Heart right ventricle (tissue), 16 donors: ENCODE results near the gene ENO3. TPM values are rescaled to one million over a fixed set of nuclear protein-coding genes. Genes with fewer than 3 reads are reported as not detected.

ENCODE experiments used
- ATAC-seq, 8 donors: fragments of 200-7000 bp; cut with Tn5 transposase; one replicate each; pipeline ENCODE4 v1.9.1; 2020; ENCODE audit warnings: mild to moderate bottlenecking in 8 of 8, moderate library complexity in 8 of 8, moderate number of reproducible peaks in 1 of 8
- DNase-seq, 2 donors: peaks; one replicate each; pipeline ENCODE4 v3.0.0-alpha.2; 2020
- H3K27ac ChIP-seq, 10 donors: fragments of 200-600 bp; sonication (generic) in 2 of 10; one replicate each; pipeline versions ENCODE4 v1.5.0 to v1.8.0; 2020 to 2022; ENCODE audit warnings: mild to moderate bottlenecking in 3 of 10
- H3K27me3 ChIP-seq, 7 donors: fragments of 200-600 bp; one replicate each; pipeline ENCODE4 v1.8.0; 2021 to 2022; ENCODE audit warnings: mild to moderate bottlenecking in 2 of 7
- H3K36me3 ChIP-seq, 9 donors: fragments of 200-600 bp; sonication (generic) in 1 of 9; one replicate each; pipeline versions ENCODE4 v1.5.0 to v1.8.0; 2020 to 2022; ENCODE audit warnings: mild to moderate bottlenecking in 2 of 9
- H3K4me1 ChIP-seq, 9 donors: fragments of 200-600 bp; sonication (generic) in 1 of 9; one replicate each; pipeline versions ENCODE4 v1.5.0 to v1.8.0; 2020 to 2022; ENCODE audit warnings: mild to moderate bottlenecking in 4 of 9
- H3K4me3 ChIP-seq, 10 donors: fragments of 200-600 bp; sonication (generic) in 2 of 10; one replicate each; pipeline versions ENCODE4 v1.5.0 to v1.8.0; 2020 to 2022; ENCODE audit warnings: mild to moderate bottlenecking in 7 of 10, moderate library complexity in 2 of 10
- H3K9me3 ChIP-seq, 11 donors: fragments of 200-600 bp in 10 of 11; sonication (generic) in 2 of 11; one replicate each; pipeline versions ENCODE4 v1.5.0 to v1.8.0; 2013 to 2022; ENCODE audit warnings: mild to moderate bottlenecking in 2 of 11, control low read depth in 1 of 11, moderate library complexity in 1 of 11
- CTCF ChIP-seq, 9 donors: fragments of 200-600 bp; sonication (generic) in 2 of 9; IDR thresholded peaks; one replicate each; pipeline versions ENCODE4 v1.5.0 to v1.8.0; 2021 to 2022; ENCODE audit warnings: antibody characterized with exemption in 9 of 9, mild to moderate bottlenecking in 5 of 9, moderate library complexity in 1 of 9
- WGBS, 2 donors: extraction: QIAGEN DNeasy Blood & Tissue Kit; methylation state at CpG; one replicate each; pipeline ENCODE4 v1.1.7; 2013; ENCODE audit warnings: inconsistent platforms in 1 of 2; 5-methylcytosine and 5-hydroxymethylcytosine counted together
- intact Hi-C, 10 donors: fragments of 100-400 bp; cut with DNase I; formaldehyde crosslinking; loops; one replicate each; pipeline versions ENCODE4 v1.11.1 to v1.14.2; 2022
- long read RNA-seq, 3 donors: library from polyadenylated mRNA; unstranded; transcript quantifications; one replicate each; pipeline ENCODE4 v2.0.0, GENCODE V29; 2020 to 2021
- polyA plus RNA-seq, 2 donors: library from polyadenylated mRNA; stranded (reverse); fragments of 200-250 nt; gene quantifications; one replicate each; pipeline ENCODE4 v1.2.3, GENCODE V29; 2013
- total RNA-seq, 10 donors: library from RNA; stranded (reverse); fragmentation: NEBNext Ultra II Directional in 3 of 10; extraction: Animal tissue kit (Norgen Biotek cat#: 25700) in 3 of 10; gene quantifications; one replicate each; pipeline versions ENCODE4 v1.2.1 to v1.2.4, GENCODE V29; 2021 to 2023
- donor health status: Arrhythmogenic right ventricular cardiomyopathy.
- donor health status: ischemic (EF 13 %, LVEDD 7.1; RV severe dilation, severe dysfunction).
- donor health status: healthy with polysubstance abuse.
- donor health status: DM: no; HTN: yes; CAD: no.
- donor health status: DM: no; HTN: no; CAD: no.
- donor health status: ischemic (EF 25% LVEDD 6.9; RV normal size, moderate dysfunction).
- donor health status: ischemic (EF 25% LVEDD 5.7; RV mildly dilated, moderate dysfunction).
- donor health status: healthy.
- donor health status: DM: yes; HTN: yes; CAD: no.
- donor health status: Ischemic cardiomyopathy.
- donor health status: ischemic (EF 35%, LVEDD 5.7; RV mildly dilated, moderate dysfunction).
- donor health status: nonischemic (EF 11% LVEDD 7.7; RV severe dilation, severe dysfunction).
- donor health status: DM: yes; HTN: yes; CAD: no.
- donor health status: PGD.
- donor health status: ischemic (EF 29% LVEDD 5.4; RV normal size, mild dysfunction).
- donor health status: nonischemic (EF 23%, LVEDD 6.1; RV moderate dilation, normal function).

ENO3 gene
- total RNA-seq (1,000 to 10,000 TPM in 2 of 10 donors, 100 to 1,000 TPM in 8; 609 to 1,418 (median 746) TPM), polyA plus RNA-seq (1,000 to 10,000 TPM in 1 of 2 donors, 100 to 1,000 TPM in 1; 143 to 1,668 TPM)
- long read RNA-seq, donor 1, transcript ENO3-214 (4 exons, 662 nt) = minor isoform, 10 of 1,159 reads
- long read RNA-seq, donor 1, transcript ENO3-202 (11 exons, 1,448 nt) = minor isoform, 8 of 1,159 reads
- long read RNA-seq, donor 1, transcript ENO3-201 (12 exons, 1,521 nt) = major isoform, 178 of 1,159 reads
- long read RNA-seq, donor 1, partial matches to known transcripts = 66 of 1,159 reads
- long read RNA-seq, donor 1, other reads (novel, unspliced or antisense) = 892 of 1,159 reads
- long read RNA-seq, donor 2, transcript ENO3-202 (11 exons, 1,448 nt) = minor isoform, 22 of 2,656 reads
- long read RNA-seq, donor 2, transcript ENO3-216 (3 exons, 726 nt) = minor isoform, 12 of 2,656 reads
- long read RNA-seq, donor 2, transcript ENO3-201 (12 exons, 1,521 nt) = major isoform, 407 of 2,656 reads
- long read RNA-seq, donor 2, transcript ENO3-206 (10 exons, 1,322 nt) = minor isoform, 6 of 2,656 reads
- long read RNA-seq, donor 2, partial matches to known transcripts = 169 of 2,656 reads
- long read RNA-seq, donor 2, other reads (novel, unspliced or antisense) = 2,035 of 2,656 reads
- long read RNA-seq, donor 3, transcript ENO3-202 (11 exons, 1,448 nt) = minor isoform, 26 of 2,302 reads
- long read RNA-seq, donor 3, transcript ENO3-201 (12 exons, 1,521 nt) = major isoform, 368 of 2,302 reads
- long read RNA-seq, donor 3, partial matches to known transcripts = 88 of 2,302 reads
- long read RNA-seq, donor 3, other reads (novel, unspliced or antisense) = 1,811 of 2,302 reads

GRCh38 chr17:4950746-4951204 lies at the start of gene ENO3:
Gene ENO3, plus strand, starts transcription at chr17:4951119. Its CDS starts 711 bp downstream, at chr17:4951830.
- peak within 1 kb of the TSS in 9 of 10 donors; percentile 67 to 100 (median 98) for H3K4me3 ChIP-seq
- intact Hi-C loops = loop anchor here in 2 of 10 donors (1.0 kb wide), 2 partner anchors 16 to 17 kb away; partner anchors contain the start of gene SPAG7 (in 1 of the 2)
- peak within 1 kb of the TSS; percentile 89 to 100 (median 99) for H3K27ac ChIP-seq
- peaks cover 0 to 17% (median 9%) of the 10 kb centered on the region in 9 donors for H3K36me3 ChIP-seq
- no peaks in the 10 kb centered on the region for H3K27me3 ChIP-seq
- peak in 1 of 2 donors; percentile 64 for DNase-seq
- WGBS, 2 donors = 30 to 35% methylated on average over 7 of the region's 7 CpGs
- peaks cover 11 to 58% (median 35%) of the 10 kb centered on the region in 9 donors for H3K4me1 ChIP-seq
- no peak for TF ChIP-seq CTCF (IDR thresholded peaks at IDR 0.05)
- peak in 3 of 8 donors; percentile 22 to 48 (median 37) for ATAC-seq
- no peaks in the 10 kb centered on the region for H3K9me3 ChIP-seq

- Histone ChIP-seq H3K36me3 (peaks cover 0 to 8% (median 2%) of the 10 kb centered on the region in 9 donors), H3K27me3 (peaks cover 0 to 36% (median 21%) of the 10 kb centered on the region in 7 donors), H3K4me1 (peaks cover 0 to 47% (median 32%) of the 10 kb centered on the region in 9 donors), H3K9me3 (no peaks in the 10 kb centered on the region), H3K4me3 (peak overlapping the region in 7 of 10 donors; percentile 14 to 63 (median 57)), H3K27ac (peak overlapping the region; percentile 25 to 75 (median 58))
- TF ChIP-seq CTCF (IDR thresholded peaks at IDR 0.05) = no peak
- ATAC-seq (peak; percentile 21 to 78 (median 46)), DNase-seq (peak; percentile 51 to 77)
- intact Hi-C loops = loop anchor here in 3 of 10 donors (2.0 to 5.0 kb wide), 3 partner anchors 114 to 189 kb away; partner anchors contain the start of genes ARRB2 (in 1 of the 3), GLTPD2 (in 1 of the 3) and VMO1 (in 1 of the 3)
- 36 to 55% methylated on average over 48 of the region's 48 CpGs for WGBS, 2 donors
These were observed 49.1 kb upstream of the ENO3 start for GRCh38 chr17:4901648-4902344.

DNA sequence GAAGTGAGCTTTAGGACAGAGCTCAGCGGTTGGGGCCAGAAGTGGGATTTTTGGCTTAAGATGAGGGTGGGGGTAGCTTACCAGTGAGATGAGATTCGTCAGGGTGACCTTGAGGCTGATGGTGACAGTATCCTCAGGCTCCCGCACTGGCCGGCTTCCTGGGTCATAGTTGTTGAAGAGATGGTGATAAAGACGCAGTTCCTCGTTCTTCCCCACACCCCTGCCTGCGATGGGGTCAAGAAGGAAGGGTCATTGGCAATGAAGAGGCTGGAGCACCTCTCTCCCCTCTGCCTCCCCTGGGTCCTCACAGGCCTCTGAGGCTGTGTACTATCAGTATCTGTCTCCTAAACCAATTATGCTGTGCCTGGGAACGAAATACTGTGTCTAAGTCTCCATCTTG lies 48.4 kb upstream of the ENO3 start:
- peaks cover 0 to 47% (median 32%) of the 10 kb centered on the region in 9 donors for H3K4me1 ChIP-seq
- H3K9me3 ChIP-seq = no peaks in the 10 kb centered on the region
- 59 to 69% methylated on average over 8 of the region's 8 CpGs for WGBS, 2 donors
- intact Hi-C loops = loop anchor here in 3 of 10 donors (2.0 to 5.0 kb wide), 3 partner anchors 115 to 190 kb away; partner anchors contain the start of genes ARRB2 (in 1 of the 3), GLTPD2 (in 1 of the 3) and VMO1 (in 1 of the 3)
- no peak for TF ChIP-seq CTCF (IDR thresholded peaks at IDR 0.05)
- peaks cover 0 to 36% (median 21%) of the 10 kb centered on the region in 7 donors for H3K27me3 ChIP-seq
- H3K4me3 ChIP-seq = no peak overlapping the region
- peaks cover 0 to under 1% (median 0%) of the 10 kb centered on the region in 9 donors for H3K36me3 ChIP-seq
- peak overlapping the region in 7 of 10 donors; percentile 31 to 71 (median 60) for H3K27ac ChIP-seq
- ATAC-seq = no peak
- no peak for DNase-seq
